Ammon's horn (tissue), 1 donor: ENCODE measurements around the gene ZDHHC14.

Experiments used
- DNase-seq: peaks from one replicate; pipeline ENCODE4 v3.0.0-alpha.2; 2016; ENCODE audit warnings: low spot score

The ZDHHC14 gene

GRCh38 chr6:157491571-157492232 lies 110.7 kb downstream of the ZDHHC14 start:
- no peak for DNase-seq

GRCh38 chr6:157492249-157492648 lies 111.3 kb downstream of the ZDHHC14 start:
- DNase-seq = no peak

- no peak for DNase-seq
Observed at GRCh38 chr6:157492741-157493140, 111.8 kb downstream of the ZDHHC14 start.

GRCh38 chr6:157493173-157493572 lies 112.2 kb downstream of the ZDHHC14 start:
- no peak for DNase-seq

- no peak for DNase-seq
Observed at GRCh38 chr6:157493576-157493975, 112.6 kb downstream of the ZDHHC14 start.

- no peak for DNase-seq
Observed at GRCh38 chr6:157494132-157494710, 113.2 kb downstream of the ZDHHC14 start.

GRCh38 chr6:157496534-157497095 lies 115.6 kb downstream of the ZDHHC14 start:
- no peak for DNase-seq

- DNase-seq = no peak
Observed at GRCh38 chr6:157497579-157497978, 116.6 kb downstream of the ZDHHC14 start.

- no peak for DNase-seq
Observed at GRCh38 chr6:157498817-157499216, 117.8 kb downstream of the ZDHHC14 start.

- no peak for DNase-seq
Observed at GRCh38 chr6:157500022-157500421, 119.0 kb downstream of the ZDHHC14 start.

- no peak for DNase-seq
Observed at GRCh38 chr6:157503018-157503747, 122.2 kb downstream of the ZDHHC14 start.

- no peak for DNase-seq
Observed at GRCh38 chr6:157505912-157506491, 125.0 kb downstream of the ZDHHC14 start.

- no peak for DNase-seq
Observed at GRCh38 chr6:157510323-157511188, 129.6 kb downstream of the ZDHHC14 start.

GRCh38 chr6:157511682-157512381 lies 130.8 kb downstream of the ZDHHC14 start:
- DNase-seq = no peak

- DNase-seq = no peak
Observed at GRCh38 chr6:157512382-157512682, 131.3 kb downstream of the ZDHHC14 start.

- DNase-seq = no peak
Observed at GRCh38 chr6:157513004-157513603, 132.1 kb downstream of the ZDHHC14 start.

GRCh38 chr6:157513619-157514485 lies 132.9 kb downstream of the ZDHHC14 start:
- DNase-seq = no peak

GRCh38 chr6:157514659-157515496 lies 133.9 kb downstream of the ZDHHC14 start:
- no peak for DNase-seq
